Measurements from ENCODE around the gene FBN1.

Gene FBN1

GRCh38 chr15:48433226-48433886, 212.2 kb downstream of the FBN1 start:
- DNase-seq (ENCODE audit: low read depth, low spot score): no peak

- no peak for DNase-seq (ENCODE audit: low read depth, low spot score)
Measured at GRCh38 chr15:48432688-48433087, 212.8 kb downstream of the FBN1 start.

- no peak for DNase-seq (ENCODE audit: low read depth, low spot score)
Measured at GRCh38 chr15:48427960-48428547, 217.5 kb downstream of the FBN1 start.

GRCh38 chr15:48427479-48427878, 218.0 kb downstream of the FBN1 start:
- no peak for DNase-seq (ENCODE audit: low read depth, low spot score)

- DNase-seq (ENCODE audit: low read depth, low spot score): no peak
Measured at GRCh38 chr15:48426941-48427340, 218.6 kb downstream of the FBN1 start.

- no peak for DNase-seq (ENCODE audit: low read depth, low spot score)
Measured at GRCh38 chr15:48426044-48426443, 219.5 kb downstream of the FBN1 start.

GRCh38 chr15:48425051-48425450, 220.5 kb downstream of the FBN1 start:
- DNase-seq (ENCODE audit: low read depth, low spot score): no peak

GRCh38 chr15:48423896-48424475, 221.5 kb downstream of the FBN1 start:
- no peak for DNase-seq (ENCODE audit: low read depth, low spot score)

GRCh38 chr15:48423342-48423741, 222.2 kb downstream of the FBN1 start:
- DNase-seq (ENCODE audit: low read depth, low spot score): no peak

- DNase-seq (ENCODE audit: low read depth, low spot score): no peak
Measured at GRCh38 chr15:48422401-48422800, 223.1 kb downstream of the FBN1 start.

GRCh38 chr15:48421362-48421761, 224.1 kb downstream of the FBN1 start:
- DNase-seq (ENCODE audit: low read depth, low spot score): no peak

- DNase-seq (ENCODE audit: low read depth, low spot score): no peak
Measured at GRCh38 chr15:48419896-48420295, 225.6 kb downstream of the FBN1 start.

- DNase-seq (ENCODE audit: low read depth, low spot score): no peak
Measured at GRCh38 chr15:48418343-48418742, 227.2 kb downstream of the FBN1 start.

- DNase-seq (ENCODE audit: low read depth, low spot score): no peak
Measured at GRCh38 chr15:48416301-48416700, 229.2 kb downstream of the FBN1 start.

- DNase-seq (ENCODE audit: low read depth, low spot score): no peak
Measured at GRCh38 chr15:48415036-48415886, 230.2 kb downstream of the FBN1 start.

GRCh38 chr15:48414015-48414414, 231.5 kb downstream of the FBN1 start:
- DNase-seq (ENCODE audit: low read depth, low spot score): no peak

- DNase-seq (ENCODE audit: low read depth, low spot score): peak; percentile 40
Measured at GRCh38 chr15:48413304-48413703, 232.2 kb downstream of the FBN1 start.

GRCh38 chr15:48411971-48412591, 233.4 kb downstream of the FBN1 start:
- no peak for DNase-seq (ENCODE audit: low read depth, low spot score)

GRCh38 chr15:48409623-48410022, 235.9 kb downstream of the FBN1 start:
- no peak for DNase-seq (ENCODE audit: low read depth, low spot score)

- no peak for DNase-seq (ENCODE audit: low read depth, low spot score)
Measured at GRCh38 chr15:48408327-48408726, 237.2 kb downstream of the FBN1 start.

- DNase-seq (ENCODE audit: low read depth, low spot score): no peak
Measured at GRCh38 chr15:48407646-48408045, 237.9 kb downstream of the FBN1 start.

- DNase-seq (ENCODE audit: low read depth, low spot score): no peak
Measured at GRCh38 chr15:48406911-48407310, 238.6 kb downstream of the FBN1 start.
